HG02884 (cell line): ENCODE measurements around the gene TRIM29.
"Not testable (repeated sequence)": the region's sequence is repeated elsewhere in the genome, so short reads cannot be mapped to it uniquely, and the experiment has no call there.

Experiments used
- ATAC-seq: cut with Tn5 transposase; IDR thresholded peaks from one replicate; pipeline ENCODE4 v1.9.1; 2021; ENCODE audit warnings: mild to moderate bottlenecking, moderate library complexity; ENCODE audit not compliant: unreplicated experiment

TRIM29 gene

DNA sequence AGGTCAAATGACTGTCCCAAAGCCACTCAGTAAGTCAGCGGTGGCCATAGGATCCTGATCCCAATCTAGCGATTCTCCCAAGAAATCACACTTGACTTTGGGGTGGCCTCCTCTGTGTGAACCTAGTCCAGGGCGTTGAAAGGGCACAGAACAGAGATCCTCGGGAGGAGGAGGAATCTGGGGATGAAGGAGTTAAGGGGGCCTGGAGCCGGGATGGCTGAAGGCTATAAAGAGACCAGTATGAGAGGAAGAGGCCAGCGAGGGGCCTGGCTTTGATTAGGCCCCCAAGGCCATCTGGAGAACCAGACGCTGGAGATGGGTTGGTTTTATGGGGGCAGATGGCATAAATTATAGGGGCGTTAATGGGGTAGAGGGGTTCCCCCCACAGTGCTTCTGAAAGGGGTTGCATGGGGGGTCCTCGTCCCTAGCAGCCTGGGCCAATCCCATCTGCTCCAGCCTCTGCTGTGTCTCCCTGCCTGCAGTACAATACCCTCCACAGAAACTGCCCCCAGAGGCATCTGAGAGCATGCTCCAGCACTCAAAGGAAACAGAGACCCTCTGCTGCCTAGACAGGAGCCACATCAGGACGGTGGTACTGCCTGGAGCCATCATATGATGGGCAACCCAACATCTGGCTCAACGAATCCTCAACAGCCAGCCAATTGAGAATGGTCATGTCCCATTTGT, 35.2 kb upstream of the TRIM29 start:
- ATAC-seq: no peak

DNA sequence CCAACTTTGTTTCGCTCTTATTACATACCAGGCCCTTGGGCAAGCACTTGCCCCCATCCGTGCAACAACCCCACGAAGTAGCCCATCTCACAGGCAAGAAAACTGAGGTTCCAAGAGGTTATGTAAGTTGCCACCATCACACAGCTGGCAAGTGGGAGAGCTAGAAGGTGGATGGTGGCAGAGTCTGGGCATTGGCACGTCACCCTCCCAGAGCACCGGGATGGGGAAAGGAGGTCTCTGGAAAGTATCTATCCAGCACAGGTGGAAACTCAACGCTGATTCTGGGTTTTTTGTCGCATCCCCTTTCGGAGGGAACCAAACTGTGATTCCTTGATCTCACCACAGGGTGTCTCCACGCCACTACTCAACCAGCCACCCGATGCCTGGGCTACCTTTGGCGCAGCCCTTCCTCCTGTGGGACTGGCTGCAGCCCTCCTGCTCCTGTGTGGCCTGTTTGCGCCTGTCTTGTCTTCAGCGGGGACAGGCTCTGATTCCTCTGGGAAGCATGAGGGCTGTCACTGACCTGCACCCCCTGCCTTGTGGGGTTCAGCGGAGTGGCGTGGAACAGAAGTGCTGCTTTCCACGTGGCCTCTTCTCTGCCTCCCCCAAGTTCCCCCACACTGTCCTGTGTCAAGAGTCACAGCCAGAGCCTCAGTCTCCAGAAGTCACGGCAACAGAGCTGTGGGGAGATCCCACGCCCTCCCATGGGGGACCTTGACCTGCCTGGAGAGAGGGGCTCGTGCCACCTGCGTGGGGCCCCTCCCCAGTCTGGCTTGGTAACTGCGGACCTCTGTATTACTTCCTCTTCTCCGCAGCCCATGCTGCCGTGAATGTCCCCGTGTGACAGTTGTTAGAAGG, 34.4 kb upstream of the TRIM29 start:
- peak; percentile 60 for ATAC-seq

DNA sequence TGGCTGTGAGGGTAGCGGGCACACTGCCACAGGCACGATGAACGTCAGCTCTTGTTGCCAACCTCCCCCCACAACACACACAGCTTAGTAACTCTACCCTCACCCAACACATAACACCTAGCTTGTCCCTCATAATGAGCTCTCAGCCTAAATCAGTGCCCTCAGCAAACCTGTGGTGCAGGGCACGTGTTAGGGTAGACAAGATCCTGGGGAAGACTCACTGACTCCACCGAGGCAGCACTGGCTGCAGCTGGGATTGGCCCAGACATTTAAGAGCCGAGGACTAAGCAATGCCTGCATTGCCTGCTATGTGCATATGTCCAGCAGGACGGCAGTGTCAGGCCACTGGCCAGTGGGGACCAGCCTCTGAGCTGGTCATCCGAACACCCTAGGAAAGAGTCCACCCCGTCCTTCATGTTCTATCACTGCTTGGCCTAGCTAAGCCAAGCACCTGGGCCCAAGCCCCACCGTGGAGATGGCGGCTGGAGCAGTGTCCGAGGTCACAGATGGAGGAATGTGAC, 32.9 kb upstream of the TRIM29 start:
- ATAC-seq: no peak

DNA sequence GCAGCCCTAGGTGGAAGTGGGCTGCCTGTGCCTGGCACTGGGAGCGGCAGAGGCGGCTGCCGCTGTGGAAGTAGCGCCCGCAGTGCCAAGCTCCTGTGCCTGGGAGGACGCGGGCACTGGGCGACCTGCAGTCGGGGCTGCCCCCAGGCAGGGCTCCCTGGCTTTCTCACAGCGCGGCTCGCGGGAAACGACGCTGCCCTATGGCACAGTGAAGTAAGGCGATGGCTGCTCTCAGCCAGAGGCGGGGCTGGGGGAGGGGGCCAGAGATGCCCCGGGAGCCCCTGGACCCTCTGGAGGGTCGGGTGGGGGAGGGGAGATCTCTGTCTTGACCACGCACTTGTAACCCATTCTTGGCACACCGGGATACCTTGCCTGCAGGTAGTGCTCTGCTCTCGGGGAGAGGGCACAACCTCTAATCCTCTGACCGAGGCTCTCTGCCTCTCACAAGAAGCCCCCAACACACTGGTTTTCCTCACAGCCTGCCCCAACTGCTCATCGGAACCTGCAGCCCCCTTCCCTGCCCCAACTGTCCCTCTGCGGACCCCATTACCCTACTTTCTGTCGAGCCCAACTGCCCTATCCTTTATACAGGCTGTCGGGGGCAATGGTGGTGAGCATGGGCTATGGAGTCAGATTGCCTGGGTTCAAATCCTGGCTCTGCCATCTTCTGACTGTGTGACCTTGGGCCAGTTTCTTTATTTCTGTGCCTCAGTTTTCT, 32.2 kb upstream of the TRIM29 start:
- no peak for ATAC-seq

DNA sequence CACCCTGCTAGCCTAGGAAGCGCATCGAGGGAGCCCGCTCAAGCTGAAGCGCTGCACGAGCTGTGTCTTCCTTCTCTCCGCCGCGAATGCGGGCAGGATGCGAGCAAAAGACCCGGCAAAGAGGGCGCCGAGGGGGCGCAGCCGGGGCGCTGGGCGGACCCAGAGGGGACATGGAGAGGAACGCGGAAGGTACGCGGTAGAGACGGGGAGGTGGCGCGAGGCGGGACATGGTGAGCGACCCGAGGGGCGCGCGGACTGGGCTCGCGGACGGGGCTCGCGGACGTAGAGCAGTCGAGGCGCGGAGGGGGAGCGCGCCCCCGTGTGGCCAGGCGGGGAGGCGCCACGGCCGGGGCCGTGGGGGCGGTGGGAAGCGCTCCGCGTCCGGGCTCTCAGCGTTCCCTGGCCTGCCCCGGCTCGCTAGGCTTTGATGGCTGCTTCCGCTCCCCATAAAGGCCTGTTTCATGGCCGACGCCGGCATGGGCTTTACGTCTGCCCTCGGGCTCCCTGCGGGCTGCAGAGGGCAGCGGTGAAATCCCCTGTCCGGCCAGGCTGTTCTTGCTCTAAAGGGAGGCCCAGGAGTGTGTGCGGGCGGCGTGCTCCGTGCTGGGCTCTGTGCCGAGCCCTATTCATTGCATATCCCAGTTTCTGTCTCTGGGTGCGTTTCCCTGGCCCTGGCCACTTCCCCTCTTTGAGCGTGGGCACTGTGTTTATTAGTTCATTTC, 31.2 kb upstream of the TRIM29 start:
- ATAC-seq: no peak

GRCh38 chr11:120168108-120168959, 30.4 kb upstream of the TRIM29 start:
- no peak for ATAC-seq

DNA sequence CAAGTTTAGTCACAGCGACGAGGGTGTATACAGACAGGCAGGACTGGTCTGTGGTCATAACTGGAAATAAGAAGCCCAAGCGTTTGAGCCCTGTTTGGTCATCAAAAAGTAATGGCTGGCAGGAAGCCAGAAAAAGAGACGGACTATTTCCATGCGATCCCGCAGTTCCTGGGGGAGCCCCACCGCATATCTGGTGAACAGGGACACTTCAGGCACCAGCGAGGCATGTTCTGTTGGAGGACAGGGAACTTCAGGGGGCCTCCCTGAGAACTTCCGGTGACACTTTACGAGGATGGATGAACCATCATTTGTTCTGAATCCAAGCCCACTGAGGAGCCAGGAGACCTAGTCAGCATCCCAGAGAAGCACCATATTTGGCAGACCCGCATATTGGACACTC, 29.7 kb upstream of the TRIM29 start:
- no peak for ATAC-seq

- no peak for ATAC-seq
Observed at GRCh38 chr11:120160436-120160835, 22.5 kb upstream of the TRIM29 start.

DNA sequence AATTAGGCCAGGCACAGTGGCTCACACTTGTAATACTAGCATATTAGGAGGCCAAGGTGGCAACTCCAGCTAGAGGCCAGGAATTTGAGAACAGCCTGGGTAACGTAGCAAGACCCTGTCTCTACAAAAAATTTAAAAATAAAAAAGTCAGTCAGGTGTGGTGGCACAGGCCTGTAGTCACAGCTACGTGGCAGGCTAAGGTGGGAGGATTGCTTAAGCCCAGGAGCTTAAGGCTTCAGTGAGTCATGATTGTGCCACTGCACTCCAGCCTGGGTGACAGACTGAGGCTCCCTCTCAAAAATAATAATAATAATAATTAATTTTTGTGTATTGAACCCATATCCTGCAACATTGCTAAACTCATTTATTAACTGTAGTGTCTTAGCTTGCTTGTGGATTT, 15.3 kb upstream of the TRIM29 start:
- ATAC-seq: no peak

GRCh38 chr11:120151536-120151935, 13.6 kb upstream of the TRIM29 start:
- ATAC-seq: no peak

DNA sequence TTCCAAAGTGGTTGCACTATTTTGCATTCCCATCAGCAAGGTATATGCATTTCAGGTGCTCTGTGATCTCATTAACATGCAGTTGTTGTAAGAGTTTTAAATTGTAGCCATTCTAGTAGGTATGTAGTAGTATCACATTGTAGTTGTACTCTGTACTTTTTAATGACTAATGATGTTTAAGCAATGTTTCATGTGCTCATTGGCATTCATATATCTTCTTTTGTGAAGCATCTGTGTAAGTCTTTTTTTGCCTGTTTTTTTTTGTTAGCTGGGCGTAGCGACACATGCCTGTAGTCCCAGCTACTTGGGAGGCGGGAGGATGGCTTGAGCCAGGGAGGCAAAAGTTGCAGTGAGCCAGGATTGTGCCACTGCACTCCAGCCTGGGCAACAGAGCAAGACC, 11.3 kb upstream of the TRIM29 start:
- no peak for ATAC-seq

GRCh38 chr11:120147950-120148270, 10.0 kb upstream of the TRIM29 start:
- no peak for ATAC-seq

GRCh38 chr11:120147094-120147949, 9.4 kb upstream of the TRIM29 start:
- ATAC-seq: no peak

DNA sequence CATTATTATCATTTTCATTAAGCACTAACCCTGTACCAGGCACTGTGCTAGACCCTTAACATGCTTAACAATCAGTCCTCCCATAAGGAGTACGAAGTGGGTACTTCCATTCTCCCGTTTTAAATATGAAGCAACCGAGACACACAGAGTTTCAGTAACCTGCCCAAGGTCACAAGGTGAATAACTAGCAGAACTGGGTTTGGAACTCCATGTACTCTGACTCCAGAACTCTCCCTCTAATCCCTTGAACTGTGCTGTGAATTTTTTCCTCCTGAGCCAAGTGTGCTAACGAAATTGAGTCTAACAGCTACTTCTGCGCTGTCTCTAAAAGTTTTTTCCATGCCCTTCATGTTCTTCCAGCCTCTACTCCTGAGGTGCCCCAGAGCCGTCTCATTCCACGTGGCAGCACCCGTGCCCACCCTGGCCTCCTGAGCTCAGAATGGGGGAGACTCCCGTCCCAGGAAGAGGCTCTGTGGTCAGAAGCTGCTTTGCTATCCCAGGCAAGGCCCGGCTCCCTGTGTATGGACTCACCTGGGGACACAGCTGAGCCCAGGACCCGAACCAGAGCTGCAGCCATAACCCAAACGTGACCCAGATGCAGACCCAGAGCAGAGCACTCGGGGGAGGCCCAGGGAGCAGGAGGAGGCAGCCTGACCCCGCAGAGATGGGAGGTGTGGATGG, 8.6 kb upstream of the TRIM29 start:
- no peak for ATAC-seq

DNA sequence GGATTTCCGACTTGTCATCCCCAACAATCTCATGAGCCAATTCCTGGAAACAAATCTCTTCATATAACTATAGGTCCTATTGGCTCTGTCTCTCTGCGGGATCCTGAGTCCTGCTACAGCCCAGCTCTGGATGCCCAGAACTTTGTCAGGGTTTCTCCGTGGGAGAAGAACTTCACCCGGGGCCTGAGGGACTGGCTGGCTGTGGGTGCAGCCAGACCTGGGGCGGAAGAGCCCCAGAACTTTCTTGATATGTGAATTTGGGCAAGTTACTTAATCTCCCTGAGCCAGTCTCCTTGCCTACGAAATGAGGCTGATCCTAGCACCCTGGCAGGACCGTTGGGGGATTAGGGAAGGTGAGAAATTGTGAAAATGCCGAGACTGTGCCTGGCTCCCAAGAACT, 6.6 kb upstream of the TRIM29 start:
- no peak for ATAC-seq

DNA sequence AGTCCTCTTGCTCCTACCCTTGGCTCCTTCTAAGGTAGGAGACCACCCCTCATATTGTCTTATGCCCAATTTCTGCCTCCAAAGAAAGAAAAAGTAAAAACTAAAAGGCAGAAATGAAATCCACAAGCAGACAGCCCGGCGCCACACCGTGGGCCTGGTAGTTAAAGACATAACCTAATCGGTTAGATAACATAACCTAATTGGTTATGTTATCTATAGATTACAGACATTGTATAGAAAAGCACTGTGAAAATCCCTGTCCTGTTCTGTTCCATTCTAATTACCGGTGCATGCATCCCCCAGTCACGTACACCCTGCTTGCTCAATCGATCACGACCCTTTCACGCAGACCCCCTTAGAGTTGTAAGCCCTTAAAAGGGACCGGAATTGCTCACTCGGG, 5.6 kb upstream of the TRIM29 start:
- ATAC-seq: not testable (repeated sequence)

- ATAC-seq: no peak
Observed at GRCh38 chr11:120142441-120143100, 4.7 kb upstream of the TRIM29 start.

DNA sequence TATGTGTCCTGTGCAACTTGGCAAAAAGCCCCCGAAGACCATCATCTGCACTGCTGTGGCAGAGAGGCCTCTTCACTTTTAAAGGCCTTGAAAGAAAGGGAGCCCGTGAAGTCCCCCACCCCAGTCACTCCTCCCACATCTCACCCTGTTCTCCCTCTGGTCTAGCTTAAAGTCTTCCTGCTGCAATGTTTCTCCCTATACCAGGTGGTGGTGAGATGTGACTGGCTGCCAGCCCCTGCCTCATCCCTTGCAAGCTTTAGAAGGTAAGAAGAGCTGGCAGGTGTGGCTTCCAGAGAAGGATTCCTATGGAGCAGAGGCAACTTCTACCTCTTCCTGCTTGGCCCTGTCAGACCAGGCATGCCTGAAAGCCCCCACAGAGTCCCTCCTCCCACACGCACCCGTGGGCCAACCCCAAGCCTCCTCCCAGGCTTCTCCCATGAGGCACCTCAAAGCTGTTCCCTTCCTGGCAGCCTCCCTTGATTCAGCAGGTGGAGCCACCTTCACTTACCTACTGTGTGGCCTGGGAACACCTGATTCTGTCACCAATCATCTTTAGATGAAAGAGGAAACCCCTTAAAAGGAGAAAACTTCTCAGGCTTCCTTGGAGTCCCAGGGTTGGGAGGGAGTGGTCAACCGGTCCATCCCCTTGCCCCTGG, 4.0 kb upstream of the TRIM29 start:
- no peak for ATAC-seq
